H1 (cell line): ENCODE results near the gene STRIT1.

ENCODE experiments used
- CTCF ChIP-seq, 3 experiments: IDR thresholded peaks; 1 replicate in 2 of 3; 2 replicates in 1 of 3; pipeline versions ENCODE4 v1.5.1 to v1.6.1; 2011; ENCODE audit warnings: low read length in 3 of 3, mild to moderate bottlenecking in 3 of 3, inconsistent platforms in 2 of 3, low read depth in 1 of 3, moderate library complexity in 1 of 3; ENCODE audit not compliant: insufficient read depth in 1 of 3; ENCODE audit errors: control extremely low read depth in 1 of 3
- EZH2 ChIP-seq: fragments of 200-600 bp; sonication (generic); IDR thresholded peaks from 2 replicates; pipeline ENCODE4 v1.7.1; 2012; ENCODE audit warnings: low read depth, mild to moderate bottlenecking, moderate library complexity, low read length, inconsistent platforms; ENCODE audit not compliant: severe bottlenecking
- SIN3A ChIP-seq, 2 experiments: IDR thresholded peaks in 1 of 2; conservative IDR thresholded peaks in 1 of 2; 2 replicates each; pipeline ENCODE4 v1.6.1; 2011 to 2012; ENCODE audit warnings: low read length in 2 of 2, improper control_type of control experiment in 1 of 2, low read depth in 1 of 2, mild to moderate bottlenecking in 1 of 2
- TAF1 ChIP-seq: IDR thresholded peaks from 2 replicates; pipeline ENCODE4 v1.6.1; 2011; ENCODE audit warnings: mild to moderate bottlenecking, low read depth, low read length

DNA sequence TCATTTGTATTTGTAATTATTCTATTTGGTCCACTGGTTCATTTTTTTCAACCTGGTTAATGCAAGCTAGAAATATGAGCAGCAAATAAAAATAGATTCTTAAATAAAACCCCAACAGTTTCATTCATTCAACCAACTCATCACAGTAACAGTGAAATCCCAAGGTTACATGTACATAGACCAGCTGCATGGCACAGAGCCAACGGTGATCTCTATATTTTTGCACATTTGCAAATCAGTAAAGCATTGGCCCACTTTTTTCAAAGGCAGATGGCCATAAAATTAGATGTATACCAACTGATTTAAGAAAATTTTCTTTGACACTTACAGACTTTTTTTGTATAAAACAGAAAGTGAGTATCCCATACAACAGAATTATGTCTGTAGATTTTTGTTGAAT, 49.3 kb downstream of the STRIT1 start:
- TF ChIP-seq EZH2 (no peak), TAF1 (no peak), CTCF (IDR thresholded peaks at IDR 0.05; ENCODE audit: control extremely low read depth in 1 of 3, insufficient read depth in 1 of 3, low read depth in 1 of 3, low read length in 3 of 3) (no peak), SIN3A (conservative IDR thresholded peaks at IDR 0.05 in 1 of 2, IDR thresholded peaks at IDR 0.05 in 1 of 2; ENCODE audit: low read depth in 1 of 2, low read length in 2 of 2) (no peak)
